G401.6 (cell line): ENCODE measurements around the gene FOXN4.

Source experiments
- FAIRE-seq: peaks from 2 replicates; lab custom pipeline; 2012; peaks lifted over from hg19 to GRCh38; lab: Jason Lieb, UNC

Gene FOXN4

GRCh38 chr12:109258201-109258600, 50.9 kb downstream of the FOXN4 start:
- no peak for FAIRE-seq

GRCh38 chr12:109256011-109256410, 53.1 kb downstream of the FOXN4 start:
- FAIRE-seq = no peak

GRCh38 chr12:109255377-109255776, 53.7 kb downstream of the FOXN4 start:
- FAIRE-seq = no peak

- FAIRE-seq = no peak
Observed at GRCh38 chr12:109253913-109254544, 55.1 kb downstream of the FOXN4 start.

- no peak for FAIRE-seq
Observed at GRCh38 chr12:109252799-109253198, 56.3 kb downstream of the FOXN4 start.

- no peak for FAIRE-seq
Observed at GRCh38 chr12:109250523-109250922, 58.6 kb downstream of the FOXN4 start.

- FAIRE-seq = no peak
Observed at GRCh38 chr12:109247831-109248654, 61.0 kb downstream of the FOXN4 start.

GRCh38 chr12:109246221-109246620, 62.9 kb downstream of the FOXN4 start:
- no peak for FAIRE-seq

- no peak for FAIRE-seq
Observed at GRCh38 chr12:109244073-109244472, 65.0 kb downstream of the FOXN4 start.

- FAIRE-seq = no peak
Observed at GRCh38 chr12:109241936-109242335, 67.1 kb downstream of the FOXN4 start.

GRCh38 chr12:109240365-109240764, 68.7 kb downstream of the FOXN4 start:
- peak; percentile 79 for FAIRE-seq

- no peak for FAIRE-seq
Observed at GRCh38 chr12:109239691-109240090, 69.4 kb downstream of the FOXN4 start.

GRCh38 chr12:109239179-109239578, 69.9 kb downstream of the FOXN4 start:
- FAIRE-seq = no peak

GRCh38 chr12:109236257-109236656, 72.8 kb downstream of the FOXN4 start:
- no peak for FAIRE-seq

GRCh38 chr12:109234012-109234411, 75.1 kb downstream of the FOXN4 start:
- FAIRE-seq = no peak

GRCh38 chr12:109232731-109233130, 76.4 kb downstream of the FOXN4 start:
- FAIRE-seq = no peak

- FAIRE-seq = no peak
Observed at GRCh38 chr12:109230193-109230592, 78.9 kb downstream of the FOXN4 start.

- FAIRE-seq = no peak
Observed at GRCh38 chr12:109228664-109229063, 80.4 kb downstream of the FOXN4 start.
